ENCODE data around the gene IDH3G.

The IDH3G gene

GRCh38 chrX:153814591-153815315 lies 20.6 kb upstream of the IDH3G start:
- no peak for DNase-seq

DNA sequence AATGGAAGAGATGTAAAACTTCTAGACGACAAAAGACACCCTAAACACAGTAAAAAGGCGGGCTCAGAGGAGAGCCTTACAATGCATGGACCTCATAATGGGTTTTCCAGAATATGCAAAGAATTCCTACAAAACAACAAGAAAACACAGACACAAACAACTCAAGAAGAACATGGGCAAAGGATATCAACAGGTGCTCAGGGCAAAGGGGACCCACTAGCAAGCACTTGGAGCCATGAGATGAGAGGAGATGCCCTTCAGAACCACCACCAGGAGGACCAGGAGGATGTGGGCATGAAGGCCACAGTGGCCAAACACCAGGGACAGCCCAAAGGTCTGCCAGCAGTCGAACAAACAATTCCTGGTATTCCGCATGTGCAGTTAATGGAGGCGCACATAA lies 19.0 kb upstream of the IDH3G start:
- no peak for DNase-seq

DNA sequence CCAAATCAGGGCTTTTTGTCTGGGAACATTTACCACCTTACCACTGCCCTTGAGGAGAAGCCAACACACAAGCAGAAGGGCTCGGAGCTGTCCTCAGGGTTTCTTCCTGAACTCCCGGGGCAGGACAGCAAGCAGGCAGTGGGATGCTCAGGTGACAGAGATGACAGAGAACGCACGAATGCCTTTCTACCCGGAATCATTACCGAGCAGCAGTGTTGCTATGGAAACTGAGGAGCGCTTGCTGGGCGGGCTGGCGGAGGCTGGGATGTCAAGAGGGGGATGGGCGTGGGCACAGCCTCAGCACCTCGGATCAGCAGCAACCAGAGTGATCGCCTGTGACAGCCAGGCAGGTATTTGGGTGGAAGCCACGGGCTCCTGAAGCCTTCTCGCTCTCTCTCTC lies 18.0 kb upstream of the IDH3G start:
- no peak for DNase-seq

- DNase-seq, result no peak
Measured at GRCh38 chrX:153807976-153808375, 13.8 kb upstream of the IDH3G start.

DNA sequence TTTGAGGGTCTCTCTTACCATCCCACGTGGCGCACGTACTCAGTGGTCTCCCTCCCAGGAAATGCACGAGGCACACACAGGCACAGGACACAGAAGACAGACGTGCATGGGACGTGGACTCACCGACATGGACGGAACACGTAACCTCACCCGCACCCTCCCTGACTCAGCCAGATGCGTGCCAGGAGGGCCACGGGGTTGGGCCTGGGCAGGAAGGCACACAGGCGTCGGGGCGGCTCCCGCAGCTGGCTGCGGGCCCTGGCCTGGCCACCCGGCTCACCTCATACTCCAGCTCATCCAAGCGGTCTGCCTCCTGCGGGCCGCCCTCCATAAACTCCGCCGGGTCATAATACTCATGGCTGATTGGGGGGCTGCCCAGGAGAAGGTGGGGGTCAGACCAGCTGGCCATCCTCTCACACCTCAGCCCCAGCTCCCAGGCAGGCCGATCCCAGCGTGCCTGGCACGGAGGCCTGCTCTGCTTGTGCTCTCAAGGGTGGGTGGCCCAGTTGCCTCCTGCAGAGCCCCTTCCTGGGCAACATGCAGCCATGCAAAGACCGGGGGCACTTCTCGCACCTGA lies 12.9 kb upstream of the IDH3G start:
- no peak for DNase-seq

- no peak for DNase-seq
Measured at GRCh38 chrX:153805436-153805835, 11.3 kb upstream of the IDH3G start.

DNA sequence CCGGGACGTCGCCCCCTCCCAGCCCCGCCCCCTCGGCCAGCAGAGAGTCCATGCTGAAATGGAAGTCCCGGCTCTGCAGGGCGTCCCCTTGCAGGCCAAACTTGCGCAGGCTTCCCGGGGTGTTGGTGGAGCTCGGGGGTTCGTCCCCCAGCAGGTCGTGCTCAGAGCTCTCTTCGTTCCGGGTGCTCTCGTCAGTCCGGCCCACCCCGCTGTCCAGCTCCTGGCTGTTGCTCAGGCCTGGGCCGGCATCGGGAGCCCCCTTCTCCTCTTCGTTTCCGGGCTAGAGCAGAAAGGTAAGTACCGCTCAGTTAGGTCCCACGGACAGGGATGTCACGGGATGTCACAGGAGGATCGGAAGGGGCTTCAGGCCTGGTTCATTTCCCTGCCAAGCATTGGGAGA lies 10.4 kb upstream of the IDH3G start:
- no peak for DNase-seq

DNA sequence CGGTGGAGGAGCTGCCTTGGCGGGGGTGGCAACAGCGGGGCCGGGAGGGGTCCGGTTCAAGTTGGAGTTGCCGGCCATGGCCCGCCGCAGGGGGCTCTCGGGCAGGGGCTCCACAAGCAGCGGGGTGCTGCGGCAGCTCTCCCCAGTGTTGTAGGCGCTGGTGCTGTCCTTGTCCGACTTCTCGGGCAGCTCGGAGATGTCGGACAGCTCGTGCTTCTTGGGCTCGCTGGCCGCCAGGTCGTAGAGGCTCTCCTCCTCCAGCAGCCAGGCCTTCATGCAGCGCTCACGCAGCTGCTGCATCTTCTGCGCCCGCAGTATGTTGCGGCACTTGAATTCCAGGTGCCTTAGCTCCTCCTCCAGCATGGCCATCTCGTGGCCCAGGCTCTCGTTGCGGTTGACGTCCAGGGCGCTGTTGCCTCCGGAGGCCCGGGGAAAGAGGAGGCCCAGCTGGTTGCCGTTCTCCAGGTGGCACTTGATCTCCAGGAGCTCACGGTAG lies 10.0 kb upstream of the IDH3G start:
- no peak for DNase-seq

- no peak for DNase-seq
Measured at GRCh38 chrX:153803211-153804099, 9.3 kb upstream of the IDH3G start.

- no peak for DNase-seq
Measured at GRCh38 chrX:153802513-153803045, 8.4 kb upstream of the IDH3G start.

DNA sequence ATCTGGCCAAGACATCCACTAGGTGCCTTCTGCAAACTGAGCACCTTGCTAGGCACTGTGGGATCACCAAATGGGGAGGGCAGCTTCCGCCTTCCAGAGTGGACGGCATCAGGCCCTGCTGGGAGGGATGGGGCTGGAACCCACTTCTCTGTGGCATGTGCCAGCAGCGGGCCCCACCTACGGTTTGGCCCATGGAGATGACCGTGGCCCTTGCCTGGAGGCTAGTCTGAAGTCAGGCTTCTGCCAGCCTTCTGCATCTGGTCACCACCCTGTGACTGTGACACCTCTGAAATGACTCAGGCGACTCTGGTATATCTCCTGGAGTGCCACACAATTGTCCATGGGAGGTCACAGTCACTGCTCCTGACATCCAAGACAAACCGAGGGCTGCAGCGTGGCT lies 7.5 kb upstream of the IDH3G start:
- no peak for DNase-seq

DNA sequence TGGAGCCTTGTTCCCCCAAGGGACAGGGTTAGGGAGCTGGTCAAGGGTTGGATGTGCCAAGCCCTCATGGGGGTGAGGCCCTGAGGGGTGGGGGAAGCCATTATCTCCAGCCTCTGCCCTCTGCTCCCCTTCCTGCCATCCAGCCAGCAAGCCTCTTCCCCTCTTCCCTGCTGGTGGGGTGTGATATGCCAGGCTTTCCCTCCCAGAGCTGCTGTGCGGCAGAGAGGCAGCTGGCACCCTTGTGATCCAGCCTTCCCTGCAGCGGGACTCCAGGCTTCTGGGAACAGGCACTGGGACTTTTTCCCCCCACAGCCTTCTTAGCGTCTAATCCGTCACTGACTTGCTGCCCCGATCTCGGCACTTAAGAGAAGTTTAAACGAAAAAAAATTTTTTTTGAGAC lies 6.6 kb upstream of the IDH3G start:
- no peak for DNase-seq

- no peak for DNase-seq
Measured at GRCh38 chrX:153800177-153800722, 6.1 kb upstream of the IDH3G start.

GRCh38 chrX:153799326-153799725 lies 5.2 kb upstream of the IDH3G start:
- no peak for DNase-seq

GRCh38 chrX:153797415-153798015 lies 3.3 kb upstream of the IDH3G start:
- DNase-seq, result no peak

GRCh38 chrX:153794897-153795816 lies 982 bp upstream of the IDH3G start:
- DNase-seq, result no peak

DNA sequence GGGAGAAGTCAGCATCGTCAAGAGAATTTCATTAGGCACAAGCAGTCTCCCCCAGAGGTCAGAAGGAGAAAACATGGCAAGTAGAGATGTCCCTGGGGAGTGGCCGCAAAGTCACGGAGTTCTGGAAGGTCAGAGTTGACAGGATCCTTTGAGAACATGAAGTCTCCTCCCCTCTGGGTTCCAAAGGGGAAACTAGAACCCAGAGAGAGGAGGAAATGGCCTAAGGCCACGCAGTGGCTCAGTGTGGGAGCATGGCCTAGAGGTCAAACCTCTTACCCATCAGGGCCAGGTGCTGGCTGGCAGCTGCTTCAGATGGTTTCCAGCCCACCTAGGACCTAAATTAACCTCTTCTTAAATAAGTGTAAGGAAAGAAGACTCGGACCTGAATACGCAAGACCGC lies 884 bp downstream of the IDH3G start:
- DNase-seq, result no peak

DNA sequence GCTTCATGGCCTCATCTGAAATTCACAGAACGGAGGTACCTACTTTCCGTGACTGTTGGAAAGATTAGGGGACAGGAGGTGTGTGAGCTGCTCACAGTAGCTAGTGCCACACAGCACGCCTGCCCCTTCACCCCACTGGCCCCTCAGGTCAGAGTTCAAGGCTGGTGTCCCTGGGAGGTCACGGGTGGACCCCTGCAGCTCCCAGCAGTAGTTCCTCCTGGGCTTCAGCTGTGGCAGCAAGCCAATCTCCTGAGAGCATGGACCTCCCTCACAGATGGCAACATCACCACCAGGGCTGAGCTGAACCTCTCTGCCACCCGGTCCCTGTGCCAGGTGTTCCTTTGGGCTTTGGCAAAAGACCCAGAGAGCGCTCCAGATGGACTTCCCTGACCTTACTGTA lies 1.8 kb downstream of the IDH3G start:
- no peak for DNase-seq

DNA sequence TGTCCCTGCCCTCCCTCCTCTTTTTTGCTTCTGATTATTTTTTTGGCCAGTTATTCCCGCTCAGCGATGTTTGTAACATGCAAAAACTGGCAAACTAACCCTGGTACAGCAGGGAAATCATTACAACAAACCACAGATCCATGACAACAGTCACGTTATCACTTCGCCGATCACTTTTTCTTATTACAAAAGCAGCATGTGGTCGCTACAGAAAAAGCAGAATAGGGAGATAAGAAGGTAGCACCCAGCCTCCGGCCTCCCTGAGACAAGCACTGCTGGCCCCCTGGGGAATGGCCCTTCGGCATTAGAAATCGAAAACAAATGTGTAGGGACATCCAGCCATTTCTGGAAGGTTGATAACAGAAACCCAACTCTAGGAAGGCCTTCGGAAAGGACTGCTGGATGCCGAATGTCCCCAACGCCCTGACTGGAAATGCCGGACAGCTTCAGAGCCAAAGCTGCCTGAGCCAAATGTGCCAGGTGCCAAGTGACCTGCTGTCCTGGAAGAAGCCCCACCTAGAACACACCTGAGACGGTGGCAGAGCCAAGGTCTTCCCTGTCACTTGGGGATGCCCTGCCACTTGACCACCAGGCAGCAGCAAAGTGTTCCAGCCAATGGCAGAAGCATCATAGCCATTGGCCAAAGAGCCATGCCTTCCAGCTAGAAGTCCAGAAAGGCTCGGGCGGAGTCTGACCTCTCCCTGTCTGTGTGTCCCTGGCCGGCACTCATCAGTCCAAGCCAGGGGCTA lies 2.9 kb downstream of the IDH3G start:
- DNase-seq, result no peak

GRCh38 chrX:153789654-153790053 lies 4.5 kb downstream of the IDH3G start:
- DNase-seq, result no peak

DNA sequence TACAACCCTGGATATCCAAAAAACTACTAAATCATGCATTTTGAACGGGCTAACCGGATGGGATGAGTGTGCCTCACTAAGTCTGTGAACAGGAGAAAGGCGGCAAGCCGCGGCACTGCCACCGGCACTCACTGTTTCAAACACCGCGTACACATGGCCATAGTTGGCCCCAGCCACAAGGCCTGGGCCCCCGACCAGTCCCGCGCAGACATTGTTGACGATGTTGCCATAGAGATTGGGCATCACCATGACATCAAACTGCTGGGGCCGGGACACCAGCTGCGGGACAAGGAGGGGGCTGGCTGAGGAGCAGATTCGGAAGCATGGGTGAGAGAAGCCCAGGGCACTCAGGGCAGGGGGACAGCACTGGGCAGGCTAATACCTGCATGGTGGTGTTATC lies 7.5 kb downstream of the IDH3G start:
- DNase-seq, result no peak
